Measurements from ENCODE around the gene GTF2IRD2.
A peak's percentile ranks its signal among the peaks of the same experiment; 100 is the strongest.
"Not testable (repeated sequence)": the region's sequence is repeated elsewhere in the genome, so short reads cannot be mapped to it uniquely, and the experiment has no call there.

GTF2IRD2 gene

DNA sequence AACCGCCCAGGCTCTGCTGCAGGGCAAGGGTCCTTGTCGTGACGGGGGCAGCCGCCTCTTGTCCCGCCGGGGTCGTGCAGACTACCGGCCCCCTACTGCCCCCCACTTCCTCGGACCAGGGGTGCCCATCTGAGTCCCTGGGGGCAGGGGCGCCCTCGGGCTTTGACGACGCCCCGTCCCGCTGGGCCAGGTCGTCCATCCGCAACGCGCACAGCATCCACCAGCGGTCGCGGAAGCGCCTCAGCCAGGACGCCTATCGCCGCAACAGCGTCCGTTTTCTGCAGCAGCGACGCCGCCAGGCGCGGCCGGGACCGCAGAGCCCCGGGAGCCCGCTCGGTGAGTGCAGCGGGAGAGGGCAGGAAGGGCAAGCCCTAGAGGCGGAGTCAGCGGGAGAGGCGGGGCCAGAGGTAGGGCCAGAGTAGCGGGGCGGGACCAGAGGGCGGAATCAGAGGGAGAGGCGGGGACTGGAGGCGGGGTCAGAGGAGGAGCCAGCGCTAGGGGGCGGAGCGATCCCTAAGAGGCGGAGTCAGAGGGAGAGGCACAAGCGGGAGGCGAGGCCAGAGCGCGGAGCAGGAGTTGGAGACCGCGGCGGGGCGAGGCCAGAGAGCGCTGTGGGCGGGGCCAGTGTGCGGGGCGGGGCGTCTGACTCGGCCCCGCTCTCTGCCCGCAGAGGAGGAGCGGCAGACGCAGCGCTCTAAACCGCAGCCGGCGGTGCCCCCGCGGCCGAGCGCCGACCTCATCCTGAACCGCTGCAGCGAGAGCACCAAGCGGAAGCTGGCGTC lies 62.8 kb downstream of the GTF2IRD2 start:
- peak; percentile 84 for DNase-seq (ENCODE audit: low spot score)

- not testable (repeated sequence) for DNase-seq (ENCODE audit: low spot score)
Observed at GRCh38 chr7:74783595-74783994, 67.8 kb downstream of the GTF2IRD2 start.

GRCh38 chr7:74781746-74782145 lies 69.7 kb downstream of the GTF2IRD2 start:
- DNase-seq (ENCODE audit: low spot score): not testable (repeated sequence)

DNA sequence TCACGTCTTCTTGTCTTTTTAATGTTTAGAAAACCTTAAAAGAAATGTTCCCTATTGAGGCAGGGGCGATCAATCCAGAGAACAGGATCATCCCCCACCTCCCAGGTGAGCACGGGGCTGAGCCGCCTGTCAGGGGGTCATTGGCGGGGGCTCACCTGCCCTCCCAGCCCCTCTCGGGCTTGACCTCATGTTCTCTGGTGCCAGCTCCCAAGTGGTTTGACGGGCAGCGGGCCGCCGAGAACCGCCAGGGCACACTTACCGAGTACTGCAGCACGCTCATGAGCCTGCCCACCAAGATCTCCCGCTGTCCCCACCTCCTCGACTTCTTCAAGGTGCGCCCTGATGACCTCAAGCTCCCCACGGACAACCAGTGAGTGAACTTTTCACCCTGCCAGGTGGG lies 72.4 kb downstream of the GTF2IRD2 start:
- not testable (repeated sequence) for DNase-seq (ENCODE audit: low spot score)

DNA sequence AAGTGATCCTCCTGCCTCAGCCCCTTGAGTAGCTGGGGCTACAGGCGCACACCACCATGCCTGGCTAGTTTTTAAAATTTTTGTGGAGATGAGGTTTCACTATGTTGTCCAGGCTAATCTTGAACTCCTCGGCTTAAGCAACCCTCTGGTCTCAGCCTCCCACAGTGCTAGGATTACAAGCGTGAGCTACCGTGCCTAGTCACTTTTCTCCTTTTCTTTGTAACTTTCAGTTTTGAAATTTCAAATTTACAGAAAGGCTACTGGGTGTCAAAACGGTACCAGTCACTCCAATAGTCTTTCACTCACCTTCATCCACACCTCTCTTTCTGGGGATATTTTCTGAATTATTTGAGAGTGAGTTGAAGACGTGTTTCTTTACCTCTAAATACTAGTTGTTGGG lies 76.3 kb downstream of the GTF2IRD2 start:
- not testable (repeated sequence) for DNase-seq (ENCODE audit: low spot score)

GRCh38 chr7:74773760-74774750 lies 77.3 kb downstream of the GTF2IRD2 start, which contains the start of gene NCF1:
NCF1 (plus strand) TSS chr7:74774011; CDS start chr7:74774032, 21 bp downstream.
- not testable (repeated sequence) for DNase-seq (ENCODE audit: low spot score)

- DNase-seq (ENCODE audit: low spot score): not testable (repeated sequence)
Observed at GRCh38 chr7:74772093-74772492, 79.3 kb downstream of the GTF2IRD2 start.

GRCh38 chr7:74770062-74770461 lies 81.3 kb downstream of the GTF2IRD2 start:
- not testable (repeated sequence) for DNase-seq (ENCODE audit: low spot score)

- DNase-seq (ENCODE audit: low spot score): not testable (repeated sequence)
Observed at GRCh38 chr7:74766991-74767390, 84.4 kb downstream of the GTF2IRD2 start.

DNA sequence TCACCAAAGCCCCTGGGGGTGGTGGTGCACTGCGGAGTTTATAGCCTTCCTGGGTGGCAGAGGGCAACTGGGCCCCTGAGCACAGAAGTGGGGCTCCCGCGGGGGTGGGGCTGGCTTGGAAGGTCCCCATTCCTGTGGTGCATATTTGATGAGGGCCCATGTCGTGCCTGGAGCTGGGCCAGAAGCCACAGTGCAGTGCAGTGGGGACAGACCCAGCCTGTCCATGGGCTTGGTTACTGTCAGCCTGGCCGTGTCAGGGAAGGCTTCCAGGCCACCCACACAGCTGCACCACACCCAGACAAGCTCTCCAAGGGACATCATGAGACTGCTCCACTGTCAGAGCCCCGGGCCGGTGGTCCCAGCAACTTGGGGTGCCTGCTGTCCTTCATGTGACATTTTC lies 84.9 kb downstream of the GTF2IRD2 start:
- DNase-seq (ENCODE audit: low spot score): not testable (repeated sequence)

- DNase-seq (ENCODE audit: low spot score): not testable (repeated sequence)
Observed at GRCh38 chr7:74765205-74765918, 86.0 kb downstream of the GTF2IRD2 start.

DNA sequence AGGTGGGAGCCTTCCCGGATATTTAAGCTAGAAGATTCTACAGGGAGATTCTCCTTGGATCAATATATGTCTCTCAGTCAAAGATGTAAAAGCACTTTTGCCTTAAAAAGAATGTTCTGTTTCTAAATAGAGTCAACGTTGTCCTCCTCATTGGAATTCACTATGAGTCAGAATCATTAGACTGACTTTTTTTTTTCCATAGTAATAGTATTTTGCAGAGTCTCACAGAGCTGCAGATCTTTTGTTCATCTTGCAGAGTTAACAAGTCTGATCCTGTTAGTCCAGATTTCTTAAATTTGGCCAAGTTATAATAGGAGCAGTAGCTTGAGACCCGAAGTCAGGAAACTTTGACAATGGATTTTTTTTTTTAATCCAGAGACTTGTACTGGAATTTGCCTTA lies 92.4 kb downstream of the GTF2IRD2 start:
- not testable (repeated sequence) for DNase-seq (ENCODE audit: low spot score)

GRCh38 chr7:74758268-74758667 lies 93.1 kb downstream of the GTF2IRD2 start:
- not testable (repeated sequence) for DNase-seq (ENCODE audit: low spot score)

DNA sequence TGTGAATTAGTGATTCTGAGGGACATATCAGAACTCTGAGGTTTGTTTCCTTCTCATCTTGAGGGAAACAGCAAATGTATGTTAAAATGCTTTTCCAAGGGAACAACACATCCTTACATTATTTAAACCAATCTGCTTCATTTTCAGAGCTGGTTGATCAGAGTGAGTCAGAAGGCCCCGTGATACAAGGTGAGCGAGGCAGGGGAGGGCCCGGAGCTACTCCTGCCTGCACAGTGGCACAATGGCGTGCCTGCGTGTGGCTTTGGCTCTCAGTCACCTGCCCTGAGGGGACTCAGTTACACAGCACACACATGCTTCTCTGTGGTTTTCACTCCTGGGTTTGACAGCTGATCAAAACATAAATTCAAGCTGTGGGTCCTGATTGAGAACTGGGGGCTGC lies 94.7 kb downstream of the GTF2IRD2 start:
- not testable (repeated sequence) for DNase-seq (ENCODE audit: low spot score)

GRCh38 chr7:74753921-74754482 lies 97.4 kb downstream of the GTF2IRD2 start:
- DNase-seq (ENCODE audit: low spot score): not testable (repeated sequence)

Measured in hematopoietic multipotent progenitor cell treated with erythropoietin and hydrocortisone succinate and interleukin-3 and kit ligand, for 15 days (in vitro differentiated cells).